H1 (cell line): Measurements from ENCODE around the gene HIVEP3. TPM values are rescaled to one million over a fixed set of nuclear protein-coding genes. Genes with fewer than 3 reads are reported as not detected.

Source experiments
- CTCF ChIA-PET: fragments of 300-600 bp; sonication (Branson Sonifier 250); formaldehyde crosslinking; loops from one replicate; lab custom pipeline; 2021; ENCODE audit not compliant: partially characterized antibody; lab: Charles Lee
- POLR2A ChIA-PET: fragments of 300-600 bp; sonication (Branson Sonifier 250); formaldehyde crosslinking; loops from one replicate; lab custom pipeline; 2021; ENCODE audit warnings: inconsistent platforms; ENCODE audit not compliant: partially characterized antibody; lab: Charles Lee
- DNase-seq, 2 experiments: peaks; one replicate each; pipeline versions ENCODE4 v3.0.0 to v3.0.0-alpha.2; 2010 to 2022; ENCODE audit warnings: low spot score in 2 of 2, low read depth in 1 of 2, mixed read lengths in 1 of 2
- FAIRE-seq: peaks from 2 replicates; lab custom pipeline; 2011; peaks lifted over from hg19 to GRCh38; lab: Jason Lieb, UNC
- H2AFZ ChIP-seq: 2 replicates; pipeline ENCODE4 v1.8.1; 2012; ENCODE audit warnings: low read length, inconsistent platforms
- H2AK5ac ChIP-seq: 2 replicates; pipeline ENCODE4 v1.6.1; 2013; ENCODE audit warnings: low read depth, low read length
- H2BK120ac ChIP-seq: replicated peaks from 2 replicates; pipeline ENCODE3; 2013; ENCODE audit warnings: low read depth, low read length, inconsistent platforms
- H2BK12ac ChIP-seq: 2 replicates; pipeline ENCODE4 v1.6.1; 2013; ENCODE audit warnings: low read depth, low read length
- H2BK15ac ChIP-seq: 2 replicates; pipeline ENCODE4 v1.6.1; 2013; ENCODE audit warnings: low read length
- H2BK20ac ChIP-seq: 2 replicates; pipeline ENCODE4 v1.6.1; 2013; ENCODE audit warnings: low read length
- H2BK5ac ChIP-seq: 2 replicates; pipeline ENCODE4 v1.6.1; 2013; ENCODE audit warnings: low read depth, low read length
- H3K14ac ChIP-seq: 2 replicates; pipeline ENCODE4 v1.6.1; 2013; ENCODE audit warnings: inconsistent platforms; ENCODE audit not compliant: insufficient read length
- H3K18ac ChIP-seq: 2 replicates; pipeline ENCODE4 v1.6.1; 2013; ENCODE audit warnings: low read length; ENCODE audit errors: extremely low read depth
- H3K23ac ChIP-seq: 2 replicates; pipeline ENCODE4 v1.6.1; 2013; ENCODE audit warnings: inconsistent platforms; ENCODE audit not compliant: insufficient read length
- H3K23me2 ChIP-seq: 2 replicates; pipeline ENCODE4 v1.6.1; 2013; ENCODE audit warnings: low read depth, low read length
- H3K27ac ChIP-seq: 2 replicates; pipeline ENCODE4 v1.6.1; 2011; ENCODE audit warnings: low read depth, low read length, inconsistent platforms
- H3K27me3 ChIP-seq, 4 experiments: replicated peaks in 1 of 4; 1 replicate in 1 of 4; 2 replicates in 3 of 4; pipeline versions ENCODE4 v1.6.1 to v1.8.1; 2011 to 2013; ENCODE audit warnings: low read length in 3 of 4, mild to moderate bottlenecking in 3 of 4, inconsistent platforms in 2 of 4, mixed read lengths in 2 of 4, moderate library complexity in 1 of 4; ENCODE audit not compliant: control insufficient read depth in 3 of 4, insufficient read depth in 3 of 4; ENCODE audit errors: extremely low read depth in 1 of 4
- H3K36me3 ChIP-seq, 4 experiments: 2 replicates each; pipeline versions ENCODE4 v1.6.1 to v1.8.1; 2011 to 2013; ENCODE audit warnings: mild to moderate bottlenecking in 4 of 4, low read length in 3 of 4, moderate library complexity in 2 of 4, control low read depth in 1 of 4, inconsistent platforms in 1 of 4; ENCODE audit not compliant: insufficient read depth in 4 of 4, control insufficient read depth in 2 of 4
- H3K4ac ChIP-seq: replicated peaks from 2 replicates; pipeline ENCODE3; 2013; ENCODE audit warnings: low read length, low read depth, mixed read lengths, inconsistent platforms; ENCODE audit not compliant: insufficient read length
- H3K4me1 ChIP-seq, 4 experiments: replicated peaks in 1 of 4; 1 replicate in 1 of 4; 2 replicates in 3 of 4; pipeline versions ENCODE4 v1.6.1 to v1.8.1; 2011 to 2013; ENCODE audit warnings: low read length in 3 of 4, inconsistent platforms in 2 of 4, mixed read lengths in 1 of 4; ENCODE audit not compliant: insufficient read depth in 4 of 4, control insufficient read depth in 3 of 4
- H3K4me2 ChIP-seq, 2 experiments: 2 replicates each; pipeline versions ENCODE4 v1.6.1 to v1.8.1; 2011 to 2013; ENCODE audit warnings: low read depth in 2 of 2, low read length in 2 of 2, control low read depth in 1 of 2, inconsistent platforms in 1 of 2, mild to moderate bottlenecking in 1 of 2; ENCODE audit not compliant: insufficient read depth in 1 of 2
- H3K4me3 ChIP-seq, 4 experiments: fragments of 200-600, 300-600 bp in 1 of 4; sonication (generic), shearing (Covaris generic), sonication (Bioruptor Twin) in 1 of 4; 2 replicates each; pipeline versions ENCODE4 v1.5.1 to v1.8.1; 2011 to 2016; ENCODE audit warnings: low read length in 4 of 4, low read depth in 3 of 4, control low read depth in 2 of 4, inconsistent platforms in 2 of 4, mild to moderate bottlenecking in 2 of 4, mixed read lengths in 1 of 4, moderate library complexity in 1 of 4; ENCODE audit not compliant: insufficient read depth in 2 of 4; ENCODE audit errors: extremely low read depth in 1 of 4
- H3K56ac ChIP-seq: replicated peaks from 2 replicates; pipeline ENCODE3; 2013; ENCODE audit warnings: low read depth, mild to moderate bottlenecking, mixed read lengths, low read length, inconsistent platforms; ENCODE audit not compliant: insufficient read length
- H3K79me1 ChIP-seq: 2 replicates; pipeline ENCODE4 v1.6.1; 2013; ENCODE audit warnings: low read depth, low read length, control low read depth
- H3K79me2 ChIP-seq, 2 experiments: 2 replicates each; pipeline versions ENCODE4 v1.6.1 to v1.8.1; 2012 to 2013; ENCODE audit warnings: low read length in 2 of 2, mild to moderate bottlenecking in 2 of 2, inconsistent platforms in 1 of 2; ENCODE audit not compliant: insufficient read depth in 2 of 2, control insufficient read depth in 1 of 2
- H3K9ac ChIP-seq, 4 experiments: replicated peaks in 1 of 4; 1 replicate in 1 of 4; 2 replicates in 3 of 4; pipeline versions ENCODE4 v1.6.1 to v1.8.1; 2011 to 2013; ENCODE audit warnings: low read depth in 3 of 4, low read length in 3 of 4, control low read depth in 2 of 4, mild to moderate bottlenecking in 2 of 4, moderate library complexity in 2 of 4, inconsistent platforms in 1 of 4; ENCODE audit errors: extremely low read depth in 1 of 4
- H3K9me3 ChIP-seq, 2 experiments: 2 replicates each; pipeline versions ENCODE4 v1.6.1 to v1.8.1; 2012 to 2013; ENCODE audit warnings: mild to moderate bottlenecking in 2 of 2, moderate library complexity in 2 of 2, control low read depth in 1 of 2, inconsistent platforms in 1 of 2, low read depth in 1 of 2, low read length in 1 of 2, mixed read lengths in 1 of 2; ENCODE audit not compliant: insufficient read depth in 2 of 2
- H4K20me1 ChIP-seq, 2 experiments: replicated peaks in 1 of 2; 2 replicates each; pipeline versions ENCODE3 to v1.8.1; 2011 to 2013; ENCODE audit warnings: inconsistent platforms in 2 of 2, low read length in 2 of 2, mild to moderate bottlenecking in 1 of 2; ENCODE audit not compliant: insufficient read depth in 2 of 2, control insufficient read depth in 1 of 2
- H4K5ac ChIP-seq: 2 replicates; pipeline ENCODE4 v1.6.1; 2013; ENCODE audit warnings: low read length, low read depth, mixed read lengths, inconsistent platforms; ENCODE audit not compliant: insufficient read length
- H4K8ac ChIP-seq: 2 replicates; pipeline ENCODE4 v1.8.0; 2013; ENCODE audit warnings: mild to moderate bottlenecking, moderate library complexity, low read length, inconsistent platforms; ENCODE audit not compliant: insufficient read depth; ENCODE audit errors: extremely low read depth
- H4K91ac ChIP-seq: replicated peaks from 2 replicates; pipeline ENCODE3; 2013; ENCODE audit warnings: low read length, mixed read lengths, inconsistent platforms; ENCODE audit not compliant: insufficient read length
- BACH1 ChIP-seq: IDR thresholded peaks from 2 replicates; pipeline ENCODE4 v1.6.1; 2012; ENCODE audit warnings: low read length, improper control_type of control experiment
- GABPA ChIP-seq: IDR thresholded peaks from 2 replicates; pipeline ENCODE4 v1.6.1; 2011; ENCODE audit warnings: mild to moderate bottlenecking, low read length, moderate library complexity, borderline replicate concordance; ENCODE audit not compliant: insufficient read depth
- RBBP5 ChIP-seq: IDR thresholded peaks from 2 replicates; pipeline ENCODE4 v1.7.1; 2012; ENCODE audit warnings: low read depth, mild to moderate bottlenecking, inconsistent platforms, low read length, moderate library complexity, borderline replicate concordance
- TEAD4 ChIP-seq: IDR thresholded peaks from 2 replicates; pipeline ENCODE4 v1.6.1; 2012; ENCODE audit warnings: low read depth, low read length, inconsistent platforms, mixed read lengths
- whole genome bisulfite sequencing, 2 experiments: shearing (Covaris generic) in 1 of 2; methylation state at CpG; one replicate each; pipeline versions ENCODE4 v1.1.6 to v1.1.7; 2013 to 2015; ENCODE audit warnings: low lambda C conversion rate in 2 of 2, mixed read lengths in 2 of 2, inconsistent platforms in 1 of 2, low coverage in 1 of 2, missing lambda C conversion rate in 1 of 2; ENCODE audit not compliant: insufficient replicate concordance in 2 of 2, insufficient coverage in 1 of 2, insufficient read length in 1 of 2; ENCODE audit errors: extremely low coverage in 1 of 2, missing lambda C conversion rate in 1 of 2; 5-methylcytosine and 5-hydroxymethylcytosine counted together
- polyA plus RNA-seq, 7 experiments: library from polyadenylated mRNA; depleted of rRNA in 3 of 7; stranded (reverse) in 5 of 7; unstranded in 2 of 7; fragments of >200 nt in 5 of 7; fragments of 200-250 nt in 2 of 7; gene quantifications; 1 replicate in 5 of 7; 2 replicates in 1 of 7; 4 replicates in 1 of 7; pipeline versions ENCODE4 v1.2.1 to v1.2.3, GENCODE V29; 2011 to 2013; ENCODE audit warnings: missing spikeins in 2 of 7, mixed read lengths in 2 of 7
- total RNA-seq: library from RNA; stranded (reverse); fragmentation: NEBNext Ultra II Directional; extraction: Animal tissue kit (Norgen Biotek cat#: 25700); gene quantifications from 2 replicates; pipeline ENCODE4 v1.2.1, GENCODE V29; 2021

The HIVEP3 gene
- total and polyA plus RNA-seq, 2 of the 8 experiments (the other 6 are each of a cell fraction or from before 2014, with no cell fraction given): 0.24 to 0.69 TPM

DNA sequence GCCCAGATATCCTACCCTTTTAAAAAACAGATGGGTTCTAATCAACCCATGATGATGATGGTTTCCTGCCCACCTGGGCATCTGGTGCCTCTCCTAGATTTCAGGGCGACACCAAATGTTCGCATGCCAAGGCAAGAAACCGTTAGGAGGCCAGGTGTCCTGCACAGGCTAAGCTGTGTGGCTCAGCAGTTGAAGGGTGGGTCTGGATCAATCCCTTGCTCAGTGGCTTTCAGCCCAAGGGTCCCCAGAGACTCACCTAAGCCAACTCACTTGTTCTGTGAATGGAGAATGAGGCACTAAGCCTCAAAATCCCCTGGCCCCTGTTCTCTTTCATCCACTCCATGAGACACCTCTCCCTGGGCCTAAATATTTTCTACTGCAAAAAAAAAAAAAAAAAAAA is 265.1 kb downstream of the HIVEP3 start:
- no peak overlapping the region for H3K23ac ChIP-seq
- peaks cover 0 to 8% (median 2%) of the 10 kb centered on the region in 4 experiments; a peak in 5 of 7 replicates for H3K4me1 ChIP-seq
- H3K14ac ChIP-seq: no peak overlapping the region
- H3K18ac ChIP-seq: no peak overlapping the region
- 92% methylated on average over 3 of the region's 3 CpGs; no CpG with 5 or more reads in 1 of the 2 experiments for WGBS, 2 experiments
- H4K5ac ChIP-seq: no peak overlapping the region
- no peaks in the 10 kb centered on the region for H3K79me2 ChIP-seq
- H3K9me3 ChIP-seq: no peaks in the 10 kb centered on the region
- peak overlapping the region; percentile 61; the same call in 1 of the 2 replicates for H2BK15ac ChIP-seq
- H3K23me2 ChIP-seq: no peaks in the 10 kb centered on the region
- no peak for FAIRE-seq
- H2AFZ ChIP-seq: no peak overlapping the region
- no peak overlapping the region for H3K4me3 ChIP-seq
- no peak overlapping the region for H2BK5ac ChIP-seq
- CTCF ChIA-PET: interaction anchor here (0.8 to 3.2 kb wide), 6 partner anchors 10 to 79 kb away, joined by 3 to 12 read pairs (median 3); no protein-coding TSS in a partner anchor
- peaks cover 0 to 1% (median 0%) of the 10 kb centered on the region in 4 experiments; a peak in 2 of 7 replicates for H3K27me3 ChIP-seq
- H2BK12ac ChIP-seq: no peak overlapping the region
- no peak overlapping the region for H3K4me2 ChIP-seq
- no peak overlapping the region for H3K9ac ChIP-seq
- no peak overlapping the region for H3K56ac ChIP-seq
- no peaks in the 10 kb centered on the region for H3K36me3 ChIP-seq
- no peak overlapping the region for H2AK5ac ChIP-seq
- no peak overlapping the region for H3K4ac ChIP-seq
- no peak overlapping the region for H4K91ac ChIP-seq
- no peak overlapping the region for H2BK120ac ChIP-seq
- H2BK20ac ChIP-seq: 0 out of 2 replicates have a peak overlapping the region, but pooled peaks have one; percentile 32
- no peak for DNase-seq
- H4K8ac ChIP-seq: no peak overlapping the region
- H3K79me1 ChIP-seq: no peaks in the 10 kb centered on the region
- no peak overlapping the region for H3K27ac ChIP-seq
- H4K20me1 ChIP-seq: no peaks in the 10 kb centered on the region
- POLR2A ChIA-PET: interaction anchor here (1.2 to 1.4 kb wide), 2 partner anchors 16 to 35 kb away, joined by 3 to 4 read pairs; no protein-coding TSS in a partner anchor
- TF ChIP-seq TEAD4: no peak
- no peak for TF ChIP-seq RBBP5
- no peak for TF ChIP-seq BACH1
- TF ChIP-seq GABPA: no peak
